ENCODE measurements around the gene OPA3. TPM values are rescaled to one million over a fixed set of nuclear protein-coding genes. Genes with fewer than 3 reads are reported as not detected.

OPA3 gene
- total RNA-seq, 1 experiment from 2014 or later: 11.1 TPM

DNA sequence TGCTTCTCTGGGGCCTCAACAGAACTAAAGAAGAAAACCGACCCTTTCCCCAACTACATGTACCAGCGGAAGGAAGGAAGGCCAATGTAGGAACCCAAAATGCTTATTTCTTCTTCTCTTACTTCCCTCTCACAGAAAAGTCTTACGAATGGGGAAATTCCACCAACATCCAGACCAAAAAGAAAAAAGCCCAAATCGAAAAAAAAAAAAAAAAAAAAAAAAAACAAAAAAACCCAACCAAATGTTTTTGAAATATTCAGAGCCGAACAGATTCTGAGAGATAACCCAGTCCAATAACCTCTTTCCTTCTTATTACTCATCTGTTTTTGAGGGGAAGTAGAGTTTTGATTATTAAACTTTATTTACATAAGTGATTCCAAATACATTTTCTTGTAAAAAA is 82.5 kb downstream of the OPA3 start:
- ATAC-seq (no peak), DNase-seq (ENCODE audit: low read depth, low spot score) (no peak)
- Histone ChIP-seq H3K27ac (ENCODE audit: low read depth, low read length) (no peak overlapping the region), H3K4me3 (replicated peaks in 1 of 2; ENCODE audit: low read depth in 1 of 2, low read length in 2 of 2) (no peak overlapping the region), H3K79me2 (ENCODE audit: insufficient read depth, low read length) (peaks cover 2% of the 10 kb centered on the region; the same call in 1 of the 2 replicates), H3K4me1 (ENCODE audit: control insufficient read depth in 1 of 2, insufficient read depth in 2 of 2, low read length in 2 of 2) (peaks cover 29 to 42% of the 10 kb centered on the region in 2 experiments; a peak in 3 of 4 replicates), H3K36me3 (ENCODE audit: control insufficient read depth in 1 of 2, insufficient read depth in 2 of 2, low read length in 2 of 2) (no peaks in the 10 kb centered on the region), H3K9ac (ENCODE audit: low read length) (no peak overlapping the region), H2AFZ (ENCODE audit: low read depth, low read length, poor library complexity, severe bottlenecking) (no peak overlapping the region), H3K9me3 (ENCODE audit: control insufficient read depth in 1 of 2, insufficient read depth in 1 of 2, low read depth in 1 of 2, low read length in 2 of 2) (no peaks in the 10 kb centered on the region), H3K4me2 (ENCODE audit: low read length) (no peak overlapping the region), H4K20me1 (ENCODE audit: insufficient read depth) (no peaks in the 10 kb centered on the region), H3K27me3 (ENCODE audit: insufficient read depth, low read length) (no peaks in the 10 kb centered on the region), H3K9me2 (ENCODE audit: insufficient read depth) (no peaks in the 10 kb centered on the region)
- no TSS peak for BruUV-seq (replicated peaks)
- ChIA-PET CTCF (no interaction called here), RAD21 (ENCODE audit: low non-redundant PET in 1 of 2, low total read pairs in 2 of 2, uncharacterized antibody in 2 of 2, unreplicated experiment in 2 of 2) (no interaction called here), POLR2A (no interaction called here)
- intact Hi-C loops (cut with micrococcal nuclease): no loop called here
- TF ChIP-seq POLR2AphosphoS5 (IDR thresholded peaks at IDR 0.05; ENCODE audit: low read depth, low read length) (no peak), EZH2 (IDR thresholded peaks at IDR 0.05) (no peak), SIN3A (IDR thresholded peaks at IDR 0.05; ENCODE audit: low read depth) (no peak), FOSL1 (IDR thresholded peaks at IDR 0.05; ENCODE audit: low read depth) (no peak), ELF1 (IDR thresholded peaks at IDR 0.05; ENCODE audit: borderline replicate concordance, low read depth) (no peak), RAD21 (IDR thresholded peaks at IDR 0.05; ENCODE audit: low read depth) (no peak), SP1 (IDR thresholded peaks at IDR 0.05; ENCODE audit: low read depth) (no peak), CBX3 (IDR thresholded peaks at IDR 0.05; ENCODE audit: low read depth) (no peak), EGR1 (IDR thresholded peaks at IDR 0.05; ENCODE audit: low read depth) (no peak), TCF7L2 (IDR thresholded peaks at IDR 0.05; ENCODE audit: borderline replicate concordance, extremely low read depth, insufficient read depth, insufficient read length) (no peak), JUND (IDR thresholded peaks at IDR 0.05) (no peak), ATF3 (IDR thresholded peaks at IDR 0.05) (no peak), SRF (IDR thresholded peaks at IDR 0.05; ENCODE audit: low read depth) (no peak), CEBPB (IDR thresholded peaks at IDR 0.05; ENCODE audit: low read depth) (no peak), ZNF274 (IDR thresholded peaks at IDR 0.05; ENCODE audit: low read depth, low read length) (no peak), EZH2phosphoT487 (IDR thresholded peaks at IDR 0.05; ENCODE audit: borderline replicate concordance) (no peak), CTCF (IDR thresholded peaks at IDR 0.05 in 2 of 3, conservative IDR thresholded peaks at IDR 0.05 in 1 of 3; ENCODE audit: borderline replicate concordance in 1 of 3, insufficient read depth in 1 of 3, low read depth in 2 of 3, low read length in 2 of 3) (no peak)
- TF ChIP-seq, protein P1, sequence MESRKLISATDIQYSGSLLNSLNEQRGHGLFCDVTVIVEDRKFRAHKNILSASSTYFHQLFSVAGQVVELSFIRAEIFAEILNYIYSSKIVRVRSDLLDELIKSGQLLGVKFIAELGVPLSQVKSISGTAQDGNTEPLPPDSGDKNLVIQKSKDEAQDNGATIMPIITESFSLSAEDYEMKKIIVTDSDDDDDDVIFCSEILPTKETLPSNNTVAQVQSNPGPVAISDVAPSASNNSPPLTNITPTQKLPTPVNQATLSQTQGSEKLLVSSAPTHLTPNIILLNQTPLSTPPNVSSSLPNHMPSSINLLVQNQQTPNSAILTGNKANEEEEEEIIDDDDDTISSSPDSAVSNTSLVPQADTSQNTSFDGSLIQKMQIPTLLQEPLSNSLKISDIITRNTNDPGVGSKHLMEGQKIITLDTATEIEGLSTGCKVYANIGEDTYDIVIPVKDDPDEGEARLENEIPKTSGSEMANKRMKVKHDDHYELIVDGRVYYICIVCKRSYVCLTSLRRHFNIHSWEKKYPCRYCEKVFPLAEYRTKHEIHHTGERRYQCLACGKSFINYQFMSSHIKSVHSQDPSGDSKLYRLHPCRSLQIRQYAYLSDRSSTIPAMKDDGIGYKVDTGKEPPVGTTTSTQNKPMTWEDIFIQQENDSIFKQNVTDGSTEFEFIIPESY (IDR thresholded peaks at IDR 0.05; ENCODE audit: extremely low read depth, insufficient replicate concordance, low read length): no peak
- TF ChIP-seq, protein P2, sequence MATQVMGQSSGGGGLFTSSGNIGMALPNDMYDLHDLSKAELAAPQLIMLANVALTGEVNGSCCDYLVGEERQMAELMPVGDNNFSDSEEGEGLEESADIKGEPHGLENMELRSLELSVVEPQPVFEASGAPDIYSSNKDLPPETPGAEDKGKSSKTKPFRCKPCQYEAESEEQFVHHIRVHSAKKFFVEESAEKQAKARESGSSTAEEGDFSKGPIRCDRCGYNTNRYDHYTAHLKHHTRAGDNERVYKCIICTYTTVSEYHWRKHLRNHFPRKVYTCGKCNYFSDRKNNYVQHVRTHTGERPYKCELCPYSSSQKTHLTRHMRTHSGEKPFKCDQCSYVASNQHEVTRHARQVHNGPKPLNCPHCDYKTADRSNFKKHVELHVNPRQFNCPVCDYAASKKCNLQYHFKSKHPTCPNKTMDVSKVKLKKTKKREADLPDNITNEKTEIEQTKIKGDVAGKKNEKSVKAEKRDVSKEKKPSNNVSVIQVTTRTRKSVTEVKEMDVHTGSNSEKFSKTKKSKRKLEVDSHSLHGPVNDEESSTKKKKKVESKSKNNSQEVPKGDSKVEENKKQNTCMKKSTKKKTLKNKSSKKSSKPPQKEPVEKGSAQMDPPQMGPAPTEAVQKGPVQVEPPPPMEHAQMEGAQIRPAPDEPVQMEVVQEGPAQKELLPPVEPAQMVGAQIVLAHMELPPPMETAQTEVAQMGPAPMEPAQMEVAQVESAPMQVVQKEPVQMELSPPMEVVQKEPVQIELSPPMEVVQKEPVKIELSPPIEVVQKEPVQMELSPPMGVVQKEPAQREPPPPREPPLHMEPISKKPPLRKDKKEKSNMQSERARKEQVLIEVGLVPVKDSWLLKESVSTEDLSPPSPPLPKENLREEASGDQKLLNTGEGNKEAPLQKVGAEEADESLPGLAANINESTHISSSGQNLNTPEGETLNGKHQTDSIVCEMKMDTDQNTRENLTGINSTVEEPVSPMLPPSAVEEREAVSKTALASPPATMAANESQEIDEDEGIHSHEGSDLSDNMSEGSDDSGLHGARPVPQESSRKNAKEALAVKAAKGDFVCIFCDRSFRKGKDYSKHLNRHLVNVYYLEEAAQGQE (IDR thresholded peaks at IDR 0.05; ENCODE audit: low read depth): no peak
